ENCODE measurements around the gene NUP214.
"Not testable (repeated sequence)": the region's sequence is repeated elsewhere in the genome, so short reads cannot be mapped to it uniquely, and the experiment has no call there.

Gene NUP214

DNA sequence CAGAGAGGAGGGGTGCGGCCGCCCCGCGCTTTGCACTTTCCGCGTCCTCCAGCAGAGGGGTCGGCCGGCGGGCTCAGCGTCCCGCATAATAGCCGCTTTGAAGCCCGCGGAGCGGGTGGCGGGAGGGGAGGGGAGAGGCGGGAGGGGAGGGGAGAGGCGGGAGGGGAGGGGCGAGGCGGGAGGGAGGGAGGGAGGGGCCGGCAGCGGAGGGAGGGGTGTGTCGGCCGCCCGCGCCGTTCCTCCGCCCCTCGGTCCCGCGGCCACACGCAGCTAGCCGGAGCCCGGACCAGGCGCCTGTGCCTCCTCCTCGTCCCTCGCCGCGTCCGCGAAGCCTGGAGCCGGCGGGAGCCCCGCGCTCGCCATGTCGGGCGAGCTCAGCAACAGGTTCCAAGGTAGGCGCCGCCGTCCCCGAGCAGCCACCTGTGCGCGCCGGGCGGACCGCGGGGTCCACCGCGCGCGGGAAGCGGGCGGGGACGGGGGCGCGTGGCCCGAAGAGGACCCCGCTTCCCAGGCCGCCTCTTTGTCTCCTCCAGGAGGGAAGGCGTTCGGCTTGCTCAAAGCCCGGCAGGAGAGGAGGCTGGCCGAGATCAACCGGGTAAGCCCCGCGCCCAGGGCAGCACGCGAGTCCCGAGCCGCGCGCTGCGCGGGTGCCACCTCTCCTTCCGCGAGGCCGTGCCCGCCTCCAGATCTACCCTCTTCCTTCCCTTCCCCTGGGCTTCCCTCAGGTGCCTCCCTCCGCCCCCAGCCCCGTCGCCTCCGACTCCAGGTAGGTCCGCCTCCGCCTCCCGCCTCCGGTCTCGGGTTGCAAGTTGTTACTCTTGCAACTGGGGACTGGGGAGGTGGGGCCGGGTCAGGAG is 28.9 kb upstream of the NUP214 start, which contains the start of gene AIF1L:
Gene AIF1L, plus strand, starts transcription at position 263 of the 857 bp plus-strand sequence. Its CDS starts 99 bp downstream, at position 362.
- DNase-seq, result no peak

- DNase-seq, result no peak
Observed at GRCh38 chr9:131097126-131097947, 28.0 kb upstream of the NUP214 start.

GRCh38 chr9:131097948-131098278 is 27.5 kb upstream of the NUP214 start:
- DNase-seq, result no peak

DNA sequence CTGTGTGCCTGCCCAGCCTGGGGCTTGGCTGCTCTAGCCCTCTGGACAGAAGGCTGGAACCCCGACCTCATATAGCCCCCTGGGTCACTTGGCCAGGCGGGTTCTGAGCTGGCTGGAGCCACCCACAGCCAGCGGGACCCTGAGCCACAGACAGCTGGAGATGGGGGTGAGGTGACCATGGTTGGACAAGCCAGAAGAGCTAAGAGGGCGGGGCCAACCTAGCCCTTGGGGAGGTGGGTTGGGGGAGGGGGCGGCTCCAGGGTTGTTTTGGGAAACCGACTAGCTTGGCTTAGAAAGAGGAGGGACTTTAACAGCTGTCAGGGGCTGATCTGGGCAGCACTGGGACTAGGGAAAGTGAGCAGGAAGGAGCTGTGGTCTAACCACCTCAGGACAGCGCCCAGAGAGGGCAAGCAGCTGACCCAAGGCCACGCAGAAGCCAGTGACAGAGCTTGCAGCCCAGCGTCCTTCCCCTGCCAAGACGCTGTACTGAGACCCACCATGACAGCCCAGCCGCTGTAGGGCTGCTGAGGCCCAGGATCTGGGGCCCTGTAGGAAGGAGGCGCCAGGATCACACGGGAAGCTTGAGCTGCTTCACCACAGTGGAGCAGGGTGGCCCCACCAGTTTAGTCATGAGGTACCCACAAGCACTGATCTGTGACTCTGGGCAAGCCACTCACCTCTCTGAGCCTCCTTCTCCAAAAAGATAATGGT is 26.8 kb upstream of the NUP214 start:
- no peak for DNase-seq

DNA sequence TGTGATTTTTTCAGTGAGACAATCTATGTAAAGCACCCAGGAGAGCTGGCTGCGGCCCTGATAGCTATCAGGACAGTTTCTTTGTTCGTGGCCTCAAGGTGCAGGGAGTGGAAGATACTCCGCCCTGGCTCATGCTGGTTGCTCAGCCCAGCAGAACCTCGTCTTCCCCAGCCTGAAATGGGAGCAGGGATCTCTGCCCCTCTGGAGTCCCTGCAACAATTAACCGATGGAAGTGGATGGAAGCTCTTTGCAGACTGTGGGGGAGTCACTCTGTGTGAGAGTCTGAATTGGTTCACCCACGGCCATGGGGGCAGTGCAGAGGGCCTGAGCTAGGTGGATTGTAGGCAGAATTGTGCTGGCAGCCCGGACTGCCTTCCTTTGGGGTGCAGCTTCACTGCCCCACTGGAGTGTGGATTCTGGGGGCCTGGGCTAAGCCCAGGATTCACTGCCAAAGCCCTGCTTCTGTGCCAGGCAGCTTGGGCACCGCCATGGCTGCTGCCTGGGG is 26.2 kb upstream of the NUP214 start:
- no peak for DNase-seq

GRCh38 chr9:131099845-131100244 is 25.5 kb upstream of the NUP214 start:
- not testable (repeated sequence) for DNase-seq

DNA sequence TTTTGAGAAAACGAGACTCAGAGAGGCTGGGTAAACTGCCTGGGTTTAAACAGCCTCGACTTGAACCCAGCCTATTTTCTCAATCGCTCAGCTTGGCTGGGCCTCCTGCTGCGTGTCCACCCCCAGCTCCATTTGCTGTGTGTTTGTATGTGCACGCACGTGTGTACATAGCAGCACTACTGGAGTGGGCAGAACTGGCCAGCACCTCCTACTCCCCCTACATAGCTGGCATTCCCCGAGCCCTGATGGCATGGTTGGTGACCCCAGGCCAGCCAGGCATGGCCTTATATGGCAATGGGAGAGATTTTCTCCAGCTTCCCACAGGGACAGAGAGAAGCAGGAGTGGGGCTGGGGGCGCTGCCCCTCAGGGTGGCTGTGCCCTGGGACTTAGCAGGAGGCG is 24.9 kb upstream of the NUP214 start:
- no peak for DNase-seq

- no peak for DNase-seq
Observed at GRCh38 chr9:131101207-131101964, 24.0 kb upstream of the NUP214 start.

DNA sequence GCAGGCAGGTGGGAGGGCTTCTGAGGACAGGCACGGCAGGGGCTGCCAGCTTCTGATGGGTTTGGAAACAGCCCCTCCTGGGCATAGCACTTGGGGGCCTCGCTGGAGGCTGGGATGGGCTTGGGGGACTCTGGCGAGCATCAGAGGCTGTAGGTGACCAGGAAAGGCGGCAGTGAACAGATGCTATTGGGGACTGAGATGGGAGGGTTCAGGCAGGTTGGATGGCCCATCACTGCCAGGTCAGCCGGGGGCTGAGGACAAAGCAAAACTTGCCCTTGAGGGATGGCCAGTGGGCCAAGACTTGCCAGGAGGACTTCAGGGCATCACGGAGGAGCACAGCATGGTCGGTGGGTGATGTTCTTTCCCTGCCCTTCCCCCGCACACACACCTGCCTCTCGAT is 22.4 kb upstream of the NUP214 start:
- no peak for DNase-seq

DNA sequence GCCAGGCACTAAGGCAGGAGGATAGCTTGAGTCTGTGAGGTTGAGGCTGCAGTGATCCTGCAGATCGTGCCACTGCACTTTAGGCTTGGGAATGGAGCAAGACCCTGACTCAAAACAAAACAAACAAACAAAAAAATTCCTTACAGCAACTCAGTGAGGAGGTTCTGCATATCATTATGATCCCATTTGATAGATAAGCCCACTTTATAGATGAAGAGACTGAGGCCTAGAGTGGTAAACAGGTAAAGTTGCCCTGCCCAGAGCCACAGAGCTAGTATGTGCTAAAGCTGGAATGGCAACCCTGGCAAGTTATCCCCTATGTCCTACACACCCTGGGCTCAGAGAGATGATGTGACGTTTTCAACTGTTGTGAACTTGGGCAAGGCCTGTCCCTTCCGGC is 21.9 kb upstream of the NUP214 start:
- DNase-seq, result no peak

DNA sequence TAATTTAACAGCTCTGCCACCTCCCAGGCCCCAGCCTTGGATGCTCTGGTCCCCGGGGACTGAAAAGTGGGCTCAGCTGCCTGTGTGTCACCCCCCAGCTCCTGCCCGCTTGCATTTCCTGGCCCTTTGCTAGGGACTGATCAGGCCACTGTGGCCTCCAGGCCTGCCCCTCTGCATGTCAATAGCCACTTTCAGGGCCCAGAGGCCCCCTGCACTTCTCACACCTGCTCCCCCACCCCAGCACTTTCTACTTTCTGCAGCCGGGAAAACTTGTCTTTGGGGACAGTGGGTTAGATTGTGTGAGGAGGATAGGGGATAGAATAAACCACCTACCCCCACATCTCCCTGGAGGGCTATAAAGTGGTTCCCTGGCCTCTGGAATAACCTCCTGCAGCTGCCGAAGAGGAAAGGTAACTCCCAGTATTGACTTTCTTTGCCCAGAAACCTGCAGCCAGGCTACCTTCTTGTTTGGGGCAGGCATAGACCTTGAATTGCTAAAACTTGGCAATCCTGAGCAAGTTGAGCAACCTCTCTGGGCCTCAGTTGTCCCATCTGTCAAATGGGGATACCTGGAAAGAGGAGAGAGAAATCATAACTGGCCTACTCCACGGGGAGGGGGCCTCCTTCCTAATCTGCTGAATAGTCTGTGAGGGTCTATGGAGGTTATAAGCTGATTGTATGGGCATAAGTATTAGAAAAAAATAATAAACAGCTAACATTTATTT is 21.2 kb upstream of the NUP214 start:
- DNase-seq, result no peak

GRCh38 chr9:131105952-131106351 is 19.4 kb upstream of the NUP214 start:
- no peak for DNase-seq

DNA sequence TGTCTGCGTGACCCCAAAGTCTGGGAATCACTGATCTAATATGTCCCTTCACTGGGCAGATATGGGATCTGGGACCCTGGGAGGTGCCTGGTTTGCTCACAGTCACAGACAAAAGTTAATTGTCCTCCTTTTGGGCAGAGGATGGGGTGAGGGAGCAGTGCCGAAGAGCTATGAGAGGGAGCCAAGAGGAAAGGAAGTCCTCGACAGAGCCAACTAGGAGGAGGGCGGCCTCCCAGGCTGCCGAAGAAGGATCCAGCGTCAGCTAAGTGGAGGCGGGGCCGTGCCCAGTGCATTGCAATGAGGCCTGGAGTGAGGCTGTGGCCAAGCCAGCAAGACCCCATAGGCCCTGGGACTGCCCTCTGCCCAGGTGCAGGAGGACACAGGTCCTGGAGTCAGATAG is 17.6 kb upstream of the NUP214 start:
- no peak for DNase-seq

- no peak for DNase-seq
Observed at GRCh38 chr9:131111186-131111853, 14.1 kb upstream of the NUP214 start.

DNA sequence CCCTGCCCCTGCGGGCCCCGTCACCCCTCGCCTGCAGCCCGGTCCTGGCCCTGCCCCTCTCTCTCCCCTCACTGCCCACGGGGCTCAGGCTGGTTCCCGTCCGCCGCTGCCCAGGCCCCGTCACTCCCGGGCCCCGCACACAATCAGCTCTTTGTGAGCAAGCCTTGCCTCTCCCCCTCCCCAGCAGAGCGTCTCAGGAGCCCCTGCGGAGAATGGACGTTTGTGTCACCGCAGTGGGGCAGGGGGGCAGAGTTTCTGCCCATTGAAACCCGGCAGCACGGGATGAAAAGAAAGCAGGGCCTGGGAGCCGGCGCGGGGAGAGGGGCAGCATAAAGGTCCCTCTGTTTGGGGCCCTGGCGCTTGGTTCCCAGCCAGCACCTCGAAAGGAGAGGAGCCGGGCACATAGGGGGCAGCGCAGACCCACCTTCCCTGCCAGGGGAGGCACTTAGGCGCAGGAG is 13.5 kb upstream of the NUP214 start:
- DNase-seq, result no peak

DNA sequence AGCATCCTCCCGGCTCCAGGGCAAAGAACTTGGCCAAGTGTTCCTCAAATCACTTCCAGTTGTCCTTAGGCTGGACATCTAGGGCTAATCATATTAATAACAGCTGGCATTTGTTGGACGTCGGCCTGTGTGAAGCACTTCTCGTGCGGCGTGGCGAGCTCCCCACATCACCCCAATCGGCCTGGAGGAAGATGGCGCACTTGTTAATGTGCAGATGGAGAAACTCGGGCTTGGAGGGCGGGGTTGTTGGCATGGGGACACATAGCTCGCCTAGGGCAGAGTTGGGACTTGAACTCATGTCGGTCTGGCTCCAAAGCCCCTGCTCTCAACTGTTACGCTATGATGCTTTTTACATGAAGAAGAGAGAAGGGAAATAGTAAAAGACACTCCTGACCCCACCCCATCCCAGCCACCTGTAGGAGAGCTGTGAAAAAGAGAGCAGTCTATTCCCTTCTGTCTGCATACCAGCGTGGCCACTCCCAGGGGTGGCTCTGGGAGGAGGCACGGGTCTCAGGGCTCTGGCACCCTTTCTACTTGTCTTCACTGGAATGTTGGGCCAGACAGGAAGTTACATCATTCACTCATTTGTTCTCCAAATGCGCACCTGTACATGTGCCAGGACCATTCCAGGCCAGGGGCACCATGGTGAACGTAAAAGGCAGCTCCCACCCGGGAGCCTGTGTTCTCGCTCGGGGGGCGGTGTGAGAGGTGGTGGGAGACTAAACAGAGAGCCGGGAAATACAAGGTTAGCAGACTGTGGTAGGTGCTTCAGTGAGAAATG is 12.8 kb upstream of the NUP214 start:
- DNase-seq, result no peak

- no peak for DNase-seq
Observed at GRCh38 chr9:131113655-131114054, 11.7 kb upstream of the NUP214 start.

DNA sequence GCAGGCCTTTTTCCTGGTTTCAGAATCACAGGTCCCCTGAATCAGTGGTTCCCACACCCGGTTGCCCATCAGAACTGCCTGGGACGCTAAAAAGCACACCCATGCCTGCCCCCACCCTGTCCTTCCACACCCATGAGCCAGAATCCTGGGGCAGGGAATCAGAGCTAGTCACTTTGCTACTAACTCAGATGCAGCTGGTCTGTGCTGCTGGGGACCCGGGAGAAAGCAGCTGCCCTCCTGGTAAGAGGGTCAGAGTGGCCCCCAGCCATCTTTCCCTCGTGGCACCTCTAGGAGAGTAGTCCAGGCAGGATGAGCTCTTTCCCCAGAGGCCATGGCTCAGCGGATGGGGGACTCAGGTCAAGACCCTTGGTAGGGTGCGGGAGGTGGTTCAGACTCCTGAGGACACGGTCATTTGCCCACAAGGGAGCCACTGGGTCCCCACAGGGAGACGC is 11.3 kb upstream of the NUP214 start:
- DNase-seq, result no peak

DNA sequence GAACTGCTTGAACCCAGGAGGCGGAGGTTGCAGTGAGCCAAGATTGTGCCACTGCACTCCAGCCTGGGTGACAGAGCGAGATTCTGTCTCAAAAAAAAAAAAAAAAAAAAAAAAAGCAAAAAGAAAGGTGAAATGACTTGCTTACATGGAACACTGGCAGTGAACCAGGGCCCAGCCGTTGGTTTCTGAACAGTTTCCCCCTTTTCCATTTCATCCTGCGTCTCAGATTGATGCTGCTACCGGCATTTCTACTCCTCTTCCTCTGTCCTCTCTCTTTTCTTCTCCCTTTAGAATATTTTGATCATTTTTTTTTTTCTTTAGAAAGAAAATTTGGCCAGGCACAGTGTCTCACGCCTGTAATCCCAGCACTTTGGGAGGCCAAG is 10.0 kb upstream of the NUP214 start:
- DNase-seq, result not testable (repeated sequence)
